HG02938 (cell line): ENCODE measurements around the gene RBPJ.
"Not testable (repeated sequence)": the region's sequence is repeated elsewhere in the genome, so short reads cannot be mapped to it uniquely, and the experiment has no call there.

Experiments used
- ATAC-seq: cut with Tn5 transposase; IDR thresholded peaks from one replicate; pipeline ENCODE4 v1.9.1; 2021; ENCODE audit warnings: mild to moderate bottlenecking, moderate library complexity; ENCODE audit not compliant: unreplicated experiment

RBPJ gene

GRCh38 chr4:26300314-26301307, 20.2 kb upstream of the RBPJ start:
- no peak for ATAC-seq

- ATAC-seq = no peak
Measured at GRCh38 chr4:26302031-26302899, 18.5 kb upstream of the RBPJ start.

- ATAC-seq = no peak
Measured at GRCh38 chr4:26303008-26303407, 17.8 kb upstream of the RBPJ start.

DNA sequence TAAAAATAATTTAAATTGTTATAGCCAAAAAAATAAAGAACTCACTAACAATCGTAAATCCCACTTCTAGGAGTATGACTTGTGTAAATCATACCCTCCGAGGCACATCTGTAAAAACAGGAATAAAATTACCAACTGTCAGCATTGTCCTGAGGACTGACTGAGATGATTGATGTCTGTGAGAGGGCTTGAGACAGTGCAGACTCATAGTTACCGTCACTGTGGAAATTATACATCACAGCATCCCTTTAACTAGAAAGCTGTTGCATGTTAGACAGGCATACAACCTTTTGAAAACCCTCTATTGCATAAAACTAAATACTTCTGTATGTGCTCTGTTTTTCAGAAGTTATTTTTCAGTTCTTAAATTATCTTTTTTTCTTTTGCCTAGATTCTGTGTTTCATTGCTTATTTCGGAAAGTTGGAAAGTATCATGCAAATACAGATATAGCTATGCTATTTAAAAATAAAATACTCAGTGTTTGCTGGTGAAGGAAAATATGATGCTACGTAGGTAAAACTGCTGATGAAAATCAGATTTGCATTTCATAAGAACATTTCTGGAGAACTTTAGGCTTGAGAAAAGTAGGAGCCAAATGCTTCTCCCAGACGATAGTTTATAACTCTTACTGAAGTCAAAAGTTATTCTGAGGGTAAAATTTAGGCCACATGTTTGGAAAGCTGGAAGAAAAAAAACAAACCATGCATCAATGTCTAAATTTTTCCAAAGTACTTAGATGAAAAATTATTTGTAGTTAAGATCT, 13.6 kb upstream of the RBPJ start:
- no peak for ATAC-seq

- no peak for ATAC-seq
Measured at GRCh38 chr4:26308568-26308967, 12.2 kb upstream of the RBPJ start.

DNA sequence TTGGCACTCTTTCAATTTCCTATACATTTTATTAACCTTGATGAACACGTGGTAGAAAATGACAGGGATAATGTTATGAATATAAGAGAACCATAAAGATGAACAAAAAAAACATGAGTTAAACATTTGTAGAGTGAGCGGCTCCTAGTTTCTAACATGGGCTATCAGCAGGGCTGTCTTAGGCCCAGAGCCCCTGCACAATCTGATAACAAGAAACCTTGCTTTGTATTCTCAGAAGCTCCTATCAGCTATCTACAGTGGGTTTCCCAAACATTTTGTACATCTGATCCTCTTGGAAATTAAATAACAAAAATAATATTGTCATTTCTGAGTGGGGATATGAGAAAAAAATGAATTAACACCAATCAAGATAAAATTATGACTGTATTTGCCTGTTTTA, 10.6 kb upstream of the RBPJ start:
- no peak for ATAC-seq

DNA sequence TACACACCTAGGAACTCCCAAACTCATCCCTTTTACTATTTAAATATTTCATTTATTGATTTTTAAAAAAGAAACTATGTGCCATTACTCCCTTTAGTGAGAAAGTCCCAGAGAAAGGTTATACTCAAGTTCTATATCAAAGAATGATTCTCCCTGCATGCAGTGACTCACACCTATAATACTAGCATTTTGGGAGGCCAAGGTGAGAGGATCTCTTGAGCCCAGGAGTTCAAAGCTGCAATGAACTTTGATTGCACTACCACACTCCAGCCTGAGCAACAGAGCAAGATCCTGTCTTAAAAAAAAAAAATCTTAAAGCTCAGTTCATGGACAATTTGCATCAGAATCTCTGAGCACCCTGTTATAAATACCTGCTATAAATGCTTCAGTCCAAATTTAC, 9.2 kb upstream of the RBPJ start:
- no peak for ATAC-seq

DNA sequence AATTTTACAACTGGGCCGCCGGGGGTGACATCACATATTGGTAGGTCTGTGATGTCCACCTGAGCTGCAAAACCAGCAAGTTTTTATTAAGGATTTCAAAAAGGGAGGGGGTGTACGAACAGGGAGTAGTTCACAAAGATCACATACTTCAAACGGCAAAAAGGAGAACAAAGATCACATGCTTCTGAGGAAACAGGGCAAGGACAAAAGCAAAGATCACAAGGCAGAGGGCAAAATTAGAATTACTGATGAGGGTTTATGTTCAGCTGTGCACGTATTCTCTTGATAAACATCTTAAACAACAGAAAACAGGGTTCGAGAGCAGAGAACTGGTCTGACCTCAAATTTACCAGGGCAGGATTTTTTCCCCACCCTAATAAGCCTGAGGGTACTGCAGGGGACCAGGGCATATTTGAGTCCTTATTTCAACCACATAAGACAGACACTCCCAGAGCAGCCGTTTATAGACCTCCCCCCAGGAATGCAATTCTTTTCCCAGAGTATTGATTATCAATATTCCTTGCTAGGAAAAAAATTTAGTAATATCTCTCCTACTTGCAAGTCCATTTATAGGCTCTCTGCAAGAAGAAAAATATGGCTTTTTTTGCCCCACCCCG, 5.4 kb upstream of the RBPJ start:
- ATAC-seq = not testable (repeated sequence)

DNA sequence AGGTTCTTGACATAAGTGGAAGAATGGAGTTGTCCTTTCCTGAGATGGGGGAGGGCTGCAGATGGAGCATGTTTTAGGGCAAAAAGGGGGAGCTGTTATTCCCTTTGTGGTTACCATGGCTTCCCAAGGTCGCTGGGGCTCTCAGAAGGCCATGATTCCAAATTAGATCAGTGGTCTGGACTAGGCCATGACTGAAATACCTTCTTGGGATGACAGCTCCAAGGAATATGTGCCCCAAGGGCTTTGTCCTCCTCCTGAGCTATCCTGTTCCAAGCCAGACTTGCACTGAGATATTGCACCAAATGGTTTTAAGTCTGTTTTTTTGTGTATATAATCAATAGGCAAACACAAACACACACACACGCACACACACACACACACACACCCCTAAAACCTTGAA, 3.0 kb upstream of the RBPJ start:
- ATAC-seq = no peak

- ATAC-seq = peak; percentile 64
Measured at GRCh38 chr4:26319467-26319948, 1.3 kb upstream of the RBPJ start.

DNA sequence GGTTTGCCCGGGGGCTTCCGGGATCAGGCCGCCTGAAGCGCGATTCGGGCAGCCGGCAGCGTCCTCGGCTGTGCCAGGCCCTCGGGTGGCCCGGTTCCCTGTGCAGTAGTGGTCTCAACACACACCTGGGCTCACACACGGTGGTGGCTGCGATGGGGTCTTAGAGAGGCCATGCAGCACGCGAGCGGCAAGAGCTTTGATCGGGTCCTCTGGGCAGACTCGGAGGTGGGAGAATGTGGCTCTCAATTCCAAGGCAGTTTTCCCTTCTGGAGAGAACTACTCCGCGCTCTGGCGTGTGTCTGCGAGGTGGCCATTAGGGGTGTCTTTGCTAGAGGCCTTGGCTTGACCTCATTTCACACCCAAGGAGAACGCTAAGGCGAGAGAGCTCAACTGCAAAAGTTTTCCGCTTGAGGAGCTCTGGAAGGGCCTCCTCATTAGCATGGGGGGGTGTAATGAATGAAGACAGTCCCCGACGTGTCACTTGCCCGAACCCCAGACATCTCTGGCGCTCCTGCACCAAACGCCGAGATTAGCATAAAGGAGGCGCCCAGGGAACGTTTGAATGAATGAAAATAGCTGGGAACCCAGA, 771 bp upstream of the RBPJ start:
- ATAC-seq = peak; percentile 24

GRCh38 chr4:26321373-26322221, 783 bp downstream of the RBPJ start:
- ATAC-seq = no peak

GRCh38 chr4:26322346-26322745, 1.5 kb downstream of the RBPJ start:
- ATAC-seq = no peak

GRCh38 chr4:26323821-26324220, 3.0 kb downstream of the RBPJ start:
- no peak for ATAC-seq

DNA sequence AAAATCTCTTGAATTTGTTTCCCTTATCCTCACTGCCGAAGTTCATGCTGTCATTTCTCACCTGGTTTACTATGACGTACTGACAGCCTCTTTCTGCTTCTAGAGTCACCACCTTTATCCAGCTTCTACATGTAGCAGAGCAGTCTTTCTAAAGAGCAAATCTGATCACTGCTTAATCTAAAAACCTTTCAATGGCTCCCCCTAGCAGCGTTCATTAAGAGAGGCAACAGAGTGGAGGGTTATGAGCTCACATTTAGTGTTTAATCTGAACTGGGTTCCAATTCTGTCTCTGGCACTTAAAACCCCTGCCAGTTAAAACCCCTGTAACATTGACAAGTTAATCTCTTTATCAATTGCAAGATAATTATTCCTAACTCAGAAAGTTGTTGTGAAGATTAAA, 4.4 kb downstream of the RBPJ start:
- no peak for ATAC-seq

- no peak for ATAC-seq
Measured at GRCh38 chr4:26326791-26327190, 6.0 kb downstream of the RBPJ start.

GRCh38 chr4:26330186-26330787, 9.5 kb downstream of the RBPJ start:
- ATAC-seq = peak; percentile 78

GRCh38 chr4:26330946-26331345, 10.1 kb downstream of the RBPJ start:
- ATAC-seq = no peak
